Activated T-cell treated with anti-CD3 and anti-CD28 coated beads, Interleukin-2, amount 50 U/mL, for 4 hours (primary cell): ENCODE measurements around the gene RNF157. TPM values are rescaled to one million over a fixed set of nuclear protein-coding genes. Genes with fewer than 3 reads are reported as not detected.

Experiments used
- ATAC-seq, 2 donors: fragments of 200-7000 bp; cut with Tn5 transposase; one replicate each; pipeline ENCODE4 v1.10.0; 2021
- DNase-seq: peaks from one replicate; pipeline ENCODE4 v3.0.0-alpha.2; 2020
- H3K27me3 Mint-ChIP-seq: one replicate; pipeline ENCODE4 v1.8.0; 2021; ENCODE audit warnings: low read depth, mixed read lengths
- H3K36me3 Mint-ChIP-seq: one replicate; pipeline ENCODE4 v1.8.0; 2022; ENCODE audit warnings: mixed read lengths; ENCODE audit not compliant: insufficient read depth
- H3K4me1 Mint-ChIP-seq: one replicate; pipeline ENCODE4 v1.8.0; 2021; ENCODE audit warnings: low read depth, mixed read lengths
- H3K4me3 Mint-ChIP-seq: one replicate; pipeline ENCODE4 v1.8.0; 2021; ENCODE audit warnings: mild to moderate bottlenecking, moderate library complexity, mixed read lengths
- H3K9me3 Mint-ChIP-seq: one replicate; pipeline ENCODE4 v1.8.0; 2021; ENCODE audit warnings: mixed read lengths
- total RNA-seq, 3 donors: library from RNA; stranded (reverse); gene quantifications; one replicate each; pipeline ENCODE4 v1.2.1, GENCODE V29; 2021

The RNF157 gene
- total RNA-seq, 3 donors from 2014 or later: 13.3 to 16.7 (median 14.9) TPM

GRCh38 chr17:76184290-76184689, 56.0 kb downstream of the RNF157 start:
- no peak overlapping the region for H3K4me3 Mint-ChIP-seq
- H3K9me3 Mint-ChIP-seq: no peaks in the 10 kb centered on the region
- no peaks in the 10 kb centered on the region for H3K27me3 Mint-ChIP-seq
- DNase-seq (no peak), ATAC-seq (no peak)
- peaks cover 11% of the 10 kb centered on the region for H3K36me3 Mint-ChIP-seq
- H3K4me1 Mint-ChIP-seq: peaks cover 64% of the 10 kb centered on the region

GRCh38 chr17:76182016-76182764, 58.1 kb downstream of the RNF157 start:
- ATAC-seq (peak; percentile 81 to 86), DNase-seq (peak; percentile 96)
- Mint-ChIP-seq H3K4me3 (no peak overlapping the region), H3K9me3 (no peaks in the 10 kb centered on the region), H3K4me1 (peaks cover 65% of the 10 kb centered on the region), H3K27me3 (no peaks in the 10 kb centered on the region), H3K36me3 (peaks cover 8% of the 10 kb centered on the region)

GRCh38 chr17:76179496-76180467, 60.5 kb downstream of the RNF157 start:
- peaks cover 62% of the 10 kb centered on the region for H3K4me1 Mint-ChIP-seq
- H3K36me3 Mint-ChIP-seq: peaks cover 5% of the 10 kb centered on the region

GRCh38 chr17:76178124-76178523, 62.2 kb downstream of the RNF157 start:
- no peaks in the 10 kb centered on the region for H3K27me3 Mint-ChIP-seq
- ATAC-seq: no peak
- H3K4me3 Mint-ChIP-seq: no peak overlapping the region
- H3K9me3 Mint-ChIP-seq: no peaks in the 10 kb centered on the region
- H3K4me1 Mint-ChIP-seq: peaks cover 55% of the 10 kb centered on the region
- no peak for DNase-seq
- no peaks in the 10 kb centered on the region for H3K36me3 Mint-ChIP-seq

More at GRCh38 chr17:76179496-76180467, 60.5 kb downstream of the RNF157 start:
- ATAC-seq (peak; percentile 79 to 81), DNase-seq (no peak)
- Mint-ChIP-seq H3K27me3 (no peaks in the 10 kb centered on the region), H3K9me3 (no peaks in the 10 kb centered on the region), H3K4me3 (peak overlapping the region; percentile 53)

- H3K4me1 Mint-ChIP-seq: peaks cover 50% of the 10 kb centered on the region
- no peaks in the 10 kb centered on the region for H3K27me3 Mint-ChIP-seq
- no peaks in the 10 kb centered on the region for H3K9me3 Mint-ChIP-seq
- no peak overlapping the region for H3K4me3 Mint-ChIP-seq
- DNase-seq: no peak
- no peak for ATAC-seq
- no peaks in the 10 kb centered on the region for H3K36me3 Mint-ChIP-seq
Observed at GRCh38 chr17:76176701-76177574, 63.4 kb downstream of the RNF157 start.

- ATAC-seq (no peak), DNase-seq (no peak)
- H3K27me3 Mint-ChIP-seq: no peaks in the 10 kb centered on the region
- no peaks in the 10 kb centered on the region for H3K9me3 Mint-ChIP-seq
- peaks cover 25% of the 10 kb centered on the region for H3K4me1 Mint-ChIP-seq
- H3K36me3 Mint-ChIP-seq: peaks cover 2% of the 10 kb centered on the region
- no peak overlapping the region for H3K4me3 Mint-ChIP-seq
Observed at GRCh38 chr17:76174037-76174436, 66.3 kb downstream of the RNF157 start.

GRCh38 chr17:76173474-76173873, 66.8 kb downstream of the RNF157 start:
- Mint-ChIP-seq H3K4me1 (peaks cover 21% of the 10 kb centered on the region), H3K27me3 (no peaks in the 10 kb centered on the region), H3K4me3 (no peak overlapping the region), H3K9me3 (no peaks in the 10 kb centered on the region), H3K36me3 (peaks cover 6% of the 10 kb centered on the region)
- ATAC-seq (no peak), DNase-seq (no peak)

- H3K4me3 Mint-ChIP-seq: no peak overlapping the region
- H3K36me3 Mint-ChIP-seq: peaks cover 11% of the 10 kb centered on the region
- ATAC-seq: no peak
- H3K9me3 Mint-ChIP-seq: no peaks in the 10 kb centered on the region
- peaks cover 13% of the 10 kb centered on the region for H3K4me1 Mint-ChIP-seq
- no peaks in the 10 kb centered on the region for H3K27me3 Mint-ChIP-seq
- no peak for DNase-seq
Observed at GRCh38 chr17:76171706-76172105, 68.6 kb downstream of the RNF157 start.

- DNase-seq: no peak
- ATAC-seq: no peak
- H3K36me3 Mint-ChIP-seq: peaks cover 11% of the 10 kb centered on the region
Observed at GRCh38 chr17:76170114-76170513, 70.2 kb downstream of the RNF157 start.

GRCh38 chr17:76166906-76167305, 73.4 kb downstream of the RNF157 start:
- H3K36me3 Mint-ChIP-seq: peaks cover 17% of the 10 kb centered on the region
- H3K9me3 Mint-ChIP-seq: no peaks in the 10 kb centered on the region
- no peak overlapping the region for H3K4me3 Mint-ChIP-seq
- DNase-seq (no peak), ATAC-seq (no peak)
- peaks cover 8% of the 10 kb centered on the region for H3K4me1 Mint-ChIP-seq
- no peaks in the 10 kb centered on the region for H3K27me3 Mint-ChIP-seq

More at GRCh38 chr17:76170114-76170513, 70.2 kb downstream of the RNF157 start:
- H3K9me3 Mint-ChIP-seq: no peaks in the 10 kb centered on the region
- H3K4me1 Mint-ChIP-seq: peaks cover 8% of the 10 kb centered on the region
- H3K27me3 Mint-ChIP-seq: no peaks in the 10 kb centered on the region
- no peak overlapping the region for H3K4me3 Mint-ChIP-seq

- Mint-ChIP-seq H3K4me1 (peaks cover 8% of the 10 kb centered on the region), H3K4me3 (no peak overlapping the region), H3K27me3 (no peaks in the 10 kb centered on the region), H3K36me3 (peaks cover 19% of the 10 kb centered on the region), H3K9me3 (no peaks in the 10 kb centered on the region)
- ATAC-seq (peak; percentile 78 to 82), DNase-seq (no peak)
Observed at GRCh38 chr17:76166168-76166567, 74.1 kb downstream of the RNF157 start.

GRCh38 chr17:76164331-76164730, 76.0 kb downstream of the RNF157 start:
- Mint-ChIP-seq H3K9me3 (no peaks in the 10 kb centered on the region), H3K4me1 (peaks cover 8% of the 10 kb centered on the region), H3K36me3 (peaks cover 23% of the 10 kb centered on the region), H3K4me3 (no peak overlapping the region), H3K27me3 (no peaks in the 10 kb centered on the region)
- no peak for ATAC-seq
- DNase-seq: no peak

- peaks cover 23% of the 10 kb centered on the region for H3K36me3 Mint-ChIP-seq
- DNase-seq (no peak), ATAC-seq (no peak)
- peaks cover 8% of the 10 kb centered on the region for H3K4me1 Mint-ChIP-seq
- no peaks in the 10 kb centered on the region for H3K9me3 Mint-ChIP-seq
- H3K27me3 Mint-ChIP-seq: no peaks in the 10 kb centered on the region
- H3K4me3 Mint-ChIP-seq: no peak overlapping the region
Observed at GRCh38 chr17:76163919-76164318, 76.4 kb downstream of the RNF157 start.
